Measurements from ENCODE around the gene SORBS1. TPM values are rescaled to one million over a fixed set of nuclear protein-coding genes. Genes with fewer than 3 reads are reported as not detected.

The SORBS1 gene
- total RNA-seq, 1 donor from 2014 or later, result 28.2 TPM

- no peak for DNase-seq (ENCODE audit: extremely low spot score, unreplicated experiment)
- Mint-ChIP-seq H3K27ac (no peak overlapping the region), H3K36me3 (peaks cover 6% of the 10 kb centered on the region), H3K4me1 (ENCODE audit: unreplicated experiment) (peaks cover 6% of the 10 kb centered on the region), H3K9me3 (no peaks in the 10 kb centered on the region), H3K27me3 (no peaks in the 10 kb centered on the region), H3K4me3 (no peak overlapping the region)
- TF ChIP-seq CTCF (conservative IDR thresholded peaks at IDR 0.05), result no peak
Measured at GRCh38 chr10:95422233-95422632, 138.9 kb downstream of the SORBS1 start.

- no peak for DNase-seq (ENCODE audit: extremely low spot score, unreplicated experiment)
- H3K4me3 Mint-ChIP-seq, result no peak overlapping the region
- peaks cover 6% of the 10 kb centered on the region for H3K36me3 Mint-ChIP-seq
- no peaks in the 10 kb centered on the region for H3K9me3 Mint-ChIP-seq
- no peak overlapping the region for H3K27ac Mint-ChIP-seq
- no peak for TF ChIP-seq CTCF (conservative IDR thresholded peaks at IDR 0.05)
- H3K27me3 Mint-ChIP-seq, result no peaks in the 10 kb centered on the region
- peaks cover 6% of the 10 kb centered on the region for H3K4me1 Mint-ChIP-seq (ENCODE audit: unreplicated experiment)
Measured at GRCh38 chr10:95421782-95422181, 139.4 kb downstream of the SORBS1 start.

- no peak for TF ChIP-seq CTCF (conservative IDR thresholded peaks at IDR 0.05)
- no peak for DNase-seq (ENCODE audit: extremely low spot score, unreplicated experiment)
- H3K9me3 Mint-ChIP-seq, result no peaks in the 10 kb centered on the region
- H3K27ac Mint-ChIP-seq, result no peak overlapping the region
- H3K36me3 Mint-ChIP-seq, result peaks cover 15% of the 10 kb centered on the region
- no peak overlapping the region for H3K4me3 Mint-ChIP-seq
- H3K4me1 Mint-ChIP-seq (ENCODE audit: unreplicated experiment), result peaks cover 18% of the 10 kb centered on the region
- peaks cover 2% of the 10 kb centered on the region for H3K27me3 Mint-ChIP-seq
Measured at GRCh38 chr10:95419399-95419798, 141.8 kb downstream of the SORBS1 start.

GRCh38 chr10:95416973-95417372, 144.2 kb downstream of the SORBS1 start:
- Mint-ChIP-seq H3K36me3 (peaks cover 15% of the 10 kb centered on the region), H3K27me3 (peaks cover 2% of the 10 kb centered on the region), H3K9me3 (no peaks in the 10 kb centered on the region), H3K4me3 (no peak overlapping the region), H3K4me1 (ENCODE audit: unreplicated experiment) (peaks cover 29% of the 10 kb centered on the region), H3K27ac (no peak overlapping the region)
- no peak for DNase-seq (ENCODE audit: extremely low spot score, unreplicated experiment)
- TF ChIP-seq CTCF (conservative IDR thresholded peaks at IDR 0.05), result no peak

GRCh38 chr10:95416270-95416669, 144.9 kb downstream of the SORBS1 start:
- DNase-seq (ENCODE audit: extremely low spot score, unreplicated experiment), result no peak
- Mint-ChIP-seq H3K27ac (peak overlapping the region; percentile 34), H3K27me3 (peaks cover 2% of the 10 kb centered on the region), H3K4me3 (no peak overlapping the region), H3K36me3 (peaks cover 15% of the 10 kb centered on the region), H3K9me3 (no peaks in the 10 kb centered on the region), H3K4me1 (ENCODE audit: unreplicated experiment) (peaks cover 29% of the 10 kb centered on the region)
- no peak for TF ChIP-seq CTCF (conservative IDR thresholded peaks at IDR 0.05)

- peaks cover 12% of the 10 kb centered on the region for H3K36me3 Mint-ChIP-seq
- no peaks in the 10 kb centered on the region for H3K9me3 Mint-ChIP-seq
Measured at GRCh38 chr10:95415621-95416031, 145.5 kb downstream of the SORBS1 start.

More at GRCh38 chr10:95415621-95416031, 145.5 kb downstream of the SORBS1 start:
- Mint-ChIP-seq H3K27ac (peak overlapping the region; percentile 34), H3K4me3 (no peak overlapping the region), H3K4me1 (ENCODE audit: unreplicated experiment) (peaks cover 29% of the 10 kb centered on the region), H3K27me3 (peaks cover 2% of the 10 kb centered on the region)
- no peak for DNase-seq (ENCODE audit: extremely low spot score, unreplicated experiment)
- TF ChIP-seq CTCF (conservative IDR thresholded peaks at IDR 0.05), result no peak

Data from type B pancreatic cell (in vitro differentiated cells).